GM23248 (cell line): ENCODE results near the gene DYNLT5.

ENCODE experiments used
- EZH2 ChIP-seq: fragments of 200-600 bp; sonication (generic); IDR thresholded peaks from 2 replicates; pipeline ENCODE4 v1.6.1; 2018; ENCODE audit warnings: antibody characterized with exemption, mild to moderate bottlenecking; ENCODE audit not compliant: insufficient read depth, poor library complexity, severe bottlenecking
- EZH2phosphoT487 ChIP-seq: fragments of 200-600 bp; sonication (generic); IDR thresholded peaks from 2 replicates; pipeline ENCODE4 v1.6.1; 2018; ENCODE audit warnings: antibody characterized with exemption, moderate library complexity, mild to moderate bottlenecking, low read depth; ENCODE audit not compliant: insufficient read depth

- TF ChIP-seq EZH2 (no peak), EZH2phosphoT487 (no peak)
Observed at GRCh38 chr1:66758241-66758755, 6.0 kb downstream of the DYNLT5 start.
